Adipose tissue (tissue), 3 donors: Measurements from ENCODE around the gene USP24. TPM values are rescaled to one million over a fixed set of nuclear protein-coding genes. Genes with fewer than 3 reads are reported as not detected.
"Not testable (repeated sequence)": the region's sequence is repeated elsewhere in the genome, so short reads cannot be mapped to it uniquely, and the experiment has no call there.

Experiments
- H3K27ac ChIP-seq: one replicate; pipeline ENCODE4 v1.5.1; 2013; ENCODE audit warnings: low read depth, low read length
- WGBS, 3 donors: extraction: QIAGEN DNeasy Blood & Tissue Kit; methylation state at CpG; one replicate each; pipeline ENCODE4 v1.1.7; 2013; 5-methylcytosine and 5-hydroxymethylcytosine counted together
- polyA plus RNA-seq, 3 donors: library from polyadenylated mRNA; stranded (reverse); fragments of 200-250 nt; gene quantifications; one replicate each; pipeline ENCODE4 v1.2.3, GENCODE V29; 2013
- donor health status: healthy with polysubstance abuse.
- donor health status: Bipolar disorder and iron deficiency.
- donor health status: healthy.

The USP24 gene
- polyA plus RNA-seq, 3 donors: 6.6 to 16.0 (median 9.3) TPM

GRCh38 chr1:55146781-55147180, 68.4 kb downstream of the USP24 start:
- WGBS, 3 donors: 42 to 47% (median 44%) methylated on average over 2 of the region's 2 CpGs
- H3K27ac ChIP-seq: no peak overlapping the region

DNA sequence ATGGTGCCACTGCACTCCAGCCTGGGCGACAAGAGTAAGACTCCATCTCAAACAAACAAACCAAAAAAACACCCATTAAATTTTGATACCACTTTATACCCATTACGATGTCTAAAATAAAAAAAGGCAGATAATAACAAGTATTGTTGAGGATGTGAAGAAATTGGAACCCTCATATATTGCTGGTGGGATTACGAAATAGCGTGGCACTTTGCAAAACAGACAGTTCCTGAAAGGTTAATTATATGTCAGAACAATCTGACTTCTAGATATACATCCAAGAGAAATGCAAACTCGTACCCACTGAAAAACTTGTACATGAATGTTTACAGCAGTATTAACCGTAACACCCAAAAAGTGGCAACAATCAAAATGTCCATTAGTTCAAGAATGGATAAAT, 70.3 kb downstream of the USP24 start:
- H3K27ac ChIP-seq: no peak overlapping the region
- WGBS, 3 donors: 83 to 96% (median 87%) methylated on average over 6 of the region's 6 CpGs

- no peak overlapping the region for H3K27ac ChIP-seq
- WGBS, 3 donors: 83 to 97% (median 92%) methylated on average over 3 of the region's 3 CpGs
Measured at GRCh38 chr1:55143684-55144083, 71.5 kb downstream of the USP24 start.

DNA sequence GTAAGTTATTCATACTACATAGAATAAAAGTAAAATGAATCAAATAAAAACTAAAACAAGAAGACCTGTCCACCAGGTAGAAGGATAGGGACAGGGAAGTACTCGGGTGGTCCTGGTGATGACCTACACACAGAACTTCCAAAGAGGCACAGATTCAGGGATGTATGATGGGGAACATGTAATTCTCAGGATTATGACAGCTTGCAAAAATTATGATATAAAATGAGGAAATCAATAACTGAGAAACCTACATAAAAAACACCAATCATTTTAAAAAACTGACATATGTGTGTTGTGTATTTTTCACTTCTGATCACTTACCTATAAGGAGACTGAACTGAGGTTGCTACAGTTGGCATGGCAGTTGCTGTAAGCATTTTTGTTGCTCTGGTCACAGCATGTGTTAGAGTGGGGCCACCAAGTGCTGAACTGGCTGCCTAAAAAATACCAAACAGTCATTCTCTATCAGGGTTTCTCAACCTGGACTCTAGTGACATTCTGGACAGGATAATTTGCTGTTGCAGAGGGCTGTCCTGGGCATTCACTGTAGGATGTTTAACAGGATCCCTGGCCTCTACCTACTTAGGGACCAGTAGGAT, 73.8 kb downstream of the USP24 start:
- 77 to 83% (median 81%) methylated on average over 1 of the region's 1 CpG for WGBS, 3 donors
- H3K27ac ChIP-seq: no peak overlapping the region

DNA sequence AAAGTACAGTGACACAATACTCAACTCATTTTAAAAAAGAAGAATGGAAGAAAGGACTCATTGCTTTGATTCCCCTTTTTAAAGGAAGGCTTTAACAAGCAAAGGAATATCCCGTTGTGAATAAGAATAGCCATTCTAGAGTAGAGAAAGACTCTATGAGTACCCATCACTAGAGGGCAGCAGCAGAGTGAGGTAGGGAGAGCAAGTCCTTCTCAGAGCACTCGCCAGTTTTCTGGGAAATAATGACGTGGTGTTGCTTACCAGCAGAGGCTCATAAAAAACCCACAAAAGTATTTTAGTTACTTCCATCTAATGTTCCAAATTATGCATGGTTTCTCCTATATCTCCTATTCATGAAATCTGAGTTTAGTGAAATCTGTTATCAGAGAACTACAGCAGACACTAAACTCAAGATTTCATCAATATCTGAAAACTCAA, 74.6 kb downstream of the USP24 start:
- H3K27ac ChIP-seq: no peak overlapping the region
- 0 to 1% (median 1%) methylated on average over 3 of the region's 3 CpGs for WGBS, 3 donors

DNA sequence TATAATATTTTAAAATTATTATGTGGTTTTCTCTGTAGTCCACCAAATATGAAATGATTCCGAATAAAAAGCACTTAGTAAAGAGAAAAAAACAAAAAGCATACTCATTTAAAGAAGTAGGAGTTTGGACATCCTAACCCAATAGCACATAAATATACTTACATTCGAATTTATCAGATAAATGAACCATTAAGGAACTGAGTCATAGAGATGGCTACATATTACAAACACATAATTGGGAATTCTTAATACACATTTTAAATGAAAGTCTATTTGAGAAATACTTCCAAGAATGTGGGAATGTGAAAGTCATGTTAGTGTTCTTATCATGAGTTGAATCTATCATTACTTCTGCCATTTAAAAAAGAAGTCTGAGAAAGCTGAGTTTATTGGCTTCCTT, 75.0 kb downstream of the USP24 start:
- H3K27ac ChIP-seq: no peak overlapping the region
- 79 to 90% (median 84%) methylated on average over 2 of the region's 2 CpGs for WGBS, 3 donors

GRCh38 chr1:55138823-55139222, 76.3 kb downstream of the USP24 start:
- 63 to 94% (median 79%) methylated on average over 2 of the region's 2 CpGs for WGBS, 3 donors

GRCh38 chr1:55134152-55134808, 80.9 kb downstream of the USP24 start:
- WGBS, 3 donors: 82 to 97% (median 92%) methylated on average over 7 of the region's 7 CpGs
- no peak overlapping the region for H3K27ac ChIP-seq

More at GRCh38 chr1:55138823-55139222, 76.3 kb downstream of the USP24 start:
- no peak overlapping the region for H3K27ac ChIP-seq

DNA sequence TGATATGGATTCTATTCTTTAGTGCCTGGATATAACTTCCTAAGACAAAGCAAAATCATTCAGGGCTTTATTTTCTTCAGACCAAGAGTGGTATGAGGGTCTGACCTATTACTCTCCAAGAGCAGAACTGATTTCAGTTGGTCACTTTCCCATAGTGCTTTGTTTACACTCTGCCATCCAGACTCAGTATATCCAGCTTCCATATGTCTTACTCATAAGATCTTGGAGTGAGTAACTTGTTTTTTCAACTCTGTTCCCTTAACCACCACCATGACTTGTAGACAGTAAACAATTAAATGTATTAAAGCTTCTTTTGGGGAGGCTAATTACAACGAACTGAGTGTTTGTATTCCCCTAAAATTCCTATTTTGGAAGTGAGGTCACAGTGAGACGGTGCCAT, 83.4 kb downstream of the USP24 start:
- WGBS, 3 donors: 80 to 87% (median 81%) methylated on average over 2 of the region's 2 CpGs
- no peak overlapping the region for H3K27ac ChIP-seq

- 82 to 86% (median 82%) methylated on average over 2 of the region's 2 CpGs for WGBS, 3 donors
Measured at GRCh38 chr1:55131218-55131617, 83.9 kb downstream of the USP24 start.

GRCh38 chr1:55129194-55129728, 85.9 kb downstream of the USP24 start:
- H3K27ac ChIP-seq: no peak overlapping the region
- WGBS, 3 donors: 50 to 56% (median 52%) methylated on average over 4 of the region's 4 CpGs

More at GRCh38 chr1:55131218-55131617, 83.9 kb downstream of the USP24 start:
- H3K27ac ChIP-seq: no peak overlapping the region

- 87 to 98% (median 93%) methylated on average over 7 of the region's 7 CpGs for WGBS, 3 donors
Measured at GRCh38 chr1:55128418-55128995, 86.7 kb downstream of the USP24 start.

GRCh38 chr1:55127827-55128343, 87.3 kb downstream of the USP24 start:
- H3K27ac ChIP-seq: no peak overlapping the region
- WGBS, 3 donors: 91 to 94% (median 93%) methylated on average over 3 of the region's 3 CpGs

More at GRCh38 chr1:55128418-55128995, 86.7 kb downstream of the USP24 start:
- H3K27ac ChIP-seq: no peak overlapping the region

- H3K27ac ChIP-seq: no peak overlapping the region
- WGBS, 3 donors: 95 to 97% (median 95%) methylated on average over 5 of the region's 5 CpGs
Measured at GRCh38 chr1:55124470-55124869, 90.7 kb downstream of the USP24 start.

DNA sequence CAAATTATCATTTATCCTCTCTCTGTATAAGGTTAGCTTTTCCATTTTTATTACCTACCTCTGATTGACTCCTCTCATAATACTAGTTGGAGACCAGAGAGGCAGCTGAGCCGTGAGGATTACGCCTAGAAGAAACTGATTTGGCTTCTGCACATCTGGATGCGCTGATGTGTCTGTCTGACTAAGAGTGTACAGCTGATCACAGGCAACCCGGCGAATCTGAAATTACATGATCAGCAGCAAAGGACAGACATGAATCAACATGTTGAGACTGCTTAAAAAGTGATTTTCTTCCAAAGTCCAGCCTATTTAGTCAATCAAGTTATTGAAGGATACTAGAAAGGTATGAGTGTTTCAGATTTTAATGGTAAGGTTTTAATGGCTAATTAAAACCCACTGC, 94.6 kb downstream of the USP24 start:
- H3K27ac ChIP-seq: no peak overlapping the region
- 94 to 96% (median 95%) methylated on average over 5 of the region's 5 CpGs for WGBS, 3 donors

GRCh38 chr1:55118651-55119329, 96.4 kb downstream of the USP24 start:
- WGBS, 3 donors: 93 to 97% (median 96%) methylated on average over 5 of the region's 5 CpGs
- H3K27ac ChIP-seq: no peak overlapping the region

DNA sequence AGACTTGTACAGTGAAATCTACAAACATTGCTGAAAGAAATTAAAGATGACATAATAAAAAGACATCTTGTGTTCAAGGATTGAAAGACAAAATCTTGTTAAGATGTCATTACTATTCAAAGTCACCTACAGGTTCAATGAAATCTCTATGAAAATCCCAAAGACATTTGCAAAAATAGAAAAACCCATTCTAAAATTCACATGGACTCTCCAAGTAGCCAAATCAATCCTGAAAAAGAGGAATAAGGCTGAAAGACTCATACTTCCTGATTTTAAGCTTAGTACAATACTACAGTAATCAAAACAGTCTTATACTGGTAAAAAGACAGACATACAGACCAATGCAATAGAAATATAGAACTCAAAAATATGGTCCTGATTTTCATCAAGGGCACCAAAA, 97.2 kb downstream of the USP24 start:
- H3K27ac ChIP-seq: no peak overlapping the region

- H3K27ac ChIP-seq: not testable (repeated sequence)
- WGBS, 3 donors: 96% methylated on average over 14 of the region's 14 CpGs
Measured at GRCh38 chr1:55109005-55109404, 106.2 kb downstream of the USP24 start.

- 65 to 84% (median 65%) methylated on average over 6 of the region's 6 CpGs for WGBS, 3 donors
- H3K27ac ChIP-seq: no peak overlapping the region
Measured at GRCh38 chr1:55107101-55107500, 108.1 kb downstream of the USP24 start.
